NCI-H460 (cell line): Measurements from ENCODE around the gene TRIM40. TPM values are rescaled to one million over a fixed set of nuclear protein-coding genes. Genes with fewer than 3 reads are reported as not detected.

Experiments
- DNase-seq: peaks from one replicate; pipeline ENCODE4 v3.0.0-alpha.2; 2016; ENCODE audit warnings: low read depth; ENCODE audit errors: extremely low read depth
- small RNA-seq, 2 experiments: library from RNA; depleted of rRNA; stranded (forward); fragments of <200 nt; gene quantifications; one replicate each; pipeline ENCODE3, GENCODE V24; 2014
- total RNA-seq: library from RNA; depleted of rRNA; stranded (reverse); fragments of >200 nt; shearing (Covaris generic); gene quantifications from 2 replicates; pipeline ENCODE4 v1.2.3, GENCODE V29; 2014; rRNA removed

TRIM40 gene
- total RNA-seq, 1 experiment from 2014 or later: not detected

DNA sequence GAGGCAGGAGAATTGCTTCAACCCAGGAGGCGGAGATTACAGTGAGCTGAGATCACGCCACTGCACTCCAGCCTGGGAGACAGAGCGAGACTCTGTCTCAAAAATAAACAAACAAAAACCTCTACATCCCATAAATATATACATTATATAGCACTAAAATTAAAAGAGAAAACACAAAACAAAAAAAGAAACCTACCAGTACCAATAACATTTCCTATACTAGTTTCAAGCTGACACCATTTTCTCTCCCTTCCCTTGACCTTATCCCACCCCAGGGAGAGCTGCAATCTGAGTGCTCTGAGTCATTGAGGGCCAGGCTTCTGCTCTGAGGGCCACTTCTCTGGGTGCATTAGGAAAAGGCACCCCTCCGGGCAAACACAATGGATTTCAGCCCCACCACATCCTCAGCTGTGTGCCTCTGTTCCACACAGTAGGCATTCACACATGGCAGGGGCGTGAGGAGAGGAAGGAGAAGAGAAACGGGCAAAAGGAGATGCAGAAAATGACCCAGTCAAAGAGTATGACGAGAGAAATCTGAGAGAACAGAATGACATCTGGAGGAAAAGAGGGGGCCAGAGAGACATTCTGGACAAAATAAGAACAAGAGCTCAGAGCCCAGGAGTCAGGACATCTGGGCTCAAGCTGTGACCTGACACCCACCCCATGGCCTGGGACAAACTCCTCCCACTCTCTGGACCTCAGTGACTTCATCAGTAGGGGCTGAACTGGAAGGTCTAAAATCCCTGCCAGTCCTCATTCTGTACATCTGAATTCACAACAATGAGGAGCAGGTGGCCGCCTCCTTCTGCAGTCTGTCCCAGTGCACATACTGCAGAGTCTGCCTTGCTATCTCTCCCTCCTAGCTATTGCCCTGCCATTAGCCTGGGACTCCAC lies 59.1 kb downstream of the TRIM40 start:
- no peak for DNase-seq

DNA sequence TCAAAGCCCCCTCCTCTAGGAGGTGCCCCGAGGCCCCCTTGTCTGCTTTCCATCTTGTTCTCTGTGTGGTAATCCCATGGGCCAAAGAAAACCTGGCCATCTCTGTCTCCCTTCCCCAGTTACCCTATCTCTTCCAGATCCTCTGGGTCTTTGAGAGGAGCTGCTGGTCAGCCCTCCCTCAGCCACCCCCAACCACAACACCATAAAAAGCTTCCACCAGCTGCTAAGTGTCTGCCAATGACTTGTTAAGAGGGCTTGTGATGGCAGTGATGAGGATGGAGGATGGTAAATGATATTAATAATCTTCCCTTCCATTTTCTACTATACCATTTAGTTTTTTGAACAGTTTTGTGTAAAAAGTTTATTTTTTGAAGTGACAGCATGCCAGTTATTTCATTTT lies 60.0 kb downstream of the TRIM40 start:
- DNase-seq: no peak

DNA sequence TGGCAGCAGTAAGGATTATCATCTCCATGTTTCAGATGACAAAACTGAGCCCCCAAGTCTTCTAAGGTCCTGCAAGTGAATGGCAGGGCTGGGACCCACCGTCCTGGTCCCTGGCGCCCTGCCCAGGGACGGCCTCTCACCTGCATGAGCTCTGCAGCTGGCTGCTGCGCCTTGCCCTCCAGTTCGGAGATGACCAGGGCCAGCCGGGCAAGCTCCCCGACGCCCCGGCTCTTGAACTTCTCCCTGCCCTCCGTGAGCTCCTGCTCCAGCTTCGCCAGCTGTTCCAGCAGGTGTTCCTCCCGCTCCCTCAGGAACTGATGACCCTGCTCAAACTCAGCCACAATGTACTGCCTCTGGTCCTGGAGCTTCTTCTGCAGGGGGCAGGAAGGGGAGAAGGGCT lies 60.4 kb downstream of the TRIM40 start:
- no peak for DNase-seq

Small RNA genes within 50 kb of the gene (small RNA-seq; reads per million reads assigned to genes)
- gene RF00554: 0 to 0.02 reads per million in 2 experiments

Other genes starting within 250 kb of the TRIM40 start
- gene HLA-A, start 193.6 kb upstream of the TRIM40 start, total RNA-seq: 605 and 660 TPM in 2 replicates
- 25.6 and 32.5 TPM in 2 replicates for gene POLR1H, start 74.9 kb upstream of the TRIM40 start, total RNA-seq
- 70.2 and 74.1 TPM in 2 replicates for gene PPP1R11, start 68.9 kb upstream of the TRIM40 start, total RNA-seq
- gene RNF39, start 60.4 kb upstream of the TRIM40 start, total RNA-seq: not detected in 2 replicates
- not detected in 2 replicates for gene TRIM31, start 23.1 kb upstream of the TRIM40 start, total RNA-seq
- gene TRIM10, start 25.1 kb downstream of the TRIM40 start, total RNA-seq: not detected in 2 replicates
- 0.12 TPM in 1 of 2 replicates, not detected in the other for gene TRIM15, start 27.4 kb downstream of the TRIM40 start, total RNA-seq
- 14.2 and 17.4 TPM in 2 replicates for gene TRIM26, start 77.3 kb downstream of the TRIM40 start, total RNA-seq
- 7.0 and 9.7 TPM in 2 replicates for gene TRIM39, start 190.8 kb downstream of the TRIM40 start, total RNA-seq
- 39.5 and 42.7 TPM in 2 replicates for gene RPP21, start 209.0 kb downstream of the TRIM40 start, total RNA-seq